NCI-H1436 treated with DMSO at 0.1 percent for 48 hours (cell line): Measurements from ENCODE around the gene GPC3.

Experiments used
- DNase-seq: peaks from one replicate; lab custom pipeline; 2025; lab: John Stamatoyannopoulos, UW

Gene GPC3

DNA sequence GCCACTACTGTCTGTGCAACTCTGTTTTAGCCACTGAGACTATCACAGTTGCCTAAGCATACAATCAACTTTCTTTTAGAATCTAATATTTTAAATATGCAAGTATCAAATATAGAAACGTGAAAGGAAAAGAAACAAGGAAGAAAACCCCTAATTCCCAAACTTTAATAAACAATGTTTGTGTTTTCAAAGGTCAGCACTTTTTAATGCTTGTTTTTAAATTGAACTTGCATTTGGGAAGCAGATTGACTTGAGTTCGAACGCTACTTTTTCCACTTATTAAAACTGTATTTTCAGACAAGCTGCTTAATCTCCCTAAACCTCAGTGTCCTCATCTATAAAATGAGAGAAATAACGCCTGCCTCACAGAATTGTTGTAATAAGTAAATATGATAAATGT is 384.3 kb downstream of the GPC3 start:
- DNase-seq, result no peak

DNA sequence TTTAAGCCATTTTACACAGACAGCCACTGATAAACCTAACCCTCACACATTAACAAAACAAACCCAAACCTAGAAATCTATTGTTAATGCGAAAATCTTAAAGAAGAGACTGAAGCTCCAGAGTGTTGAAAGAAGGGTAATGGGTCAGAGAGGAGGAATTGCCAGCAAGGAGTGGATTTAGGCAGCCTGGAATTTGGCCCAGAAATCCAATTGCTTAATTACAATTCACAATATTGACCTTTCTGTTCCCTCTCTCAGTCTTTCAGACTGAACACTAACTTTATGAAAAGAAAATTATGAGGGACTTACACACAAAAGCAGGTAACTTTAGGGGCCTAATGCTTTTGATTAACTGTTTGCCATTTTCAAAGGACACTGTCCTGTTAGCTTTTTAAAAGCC is 384.9 kb downstream of the GPC3 start:
- no peak for DNase-seq

DNA sequence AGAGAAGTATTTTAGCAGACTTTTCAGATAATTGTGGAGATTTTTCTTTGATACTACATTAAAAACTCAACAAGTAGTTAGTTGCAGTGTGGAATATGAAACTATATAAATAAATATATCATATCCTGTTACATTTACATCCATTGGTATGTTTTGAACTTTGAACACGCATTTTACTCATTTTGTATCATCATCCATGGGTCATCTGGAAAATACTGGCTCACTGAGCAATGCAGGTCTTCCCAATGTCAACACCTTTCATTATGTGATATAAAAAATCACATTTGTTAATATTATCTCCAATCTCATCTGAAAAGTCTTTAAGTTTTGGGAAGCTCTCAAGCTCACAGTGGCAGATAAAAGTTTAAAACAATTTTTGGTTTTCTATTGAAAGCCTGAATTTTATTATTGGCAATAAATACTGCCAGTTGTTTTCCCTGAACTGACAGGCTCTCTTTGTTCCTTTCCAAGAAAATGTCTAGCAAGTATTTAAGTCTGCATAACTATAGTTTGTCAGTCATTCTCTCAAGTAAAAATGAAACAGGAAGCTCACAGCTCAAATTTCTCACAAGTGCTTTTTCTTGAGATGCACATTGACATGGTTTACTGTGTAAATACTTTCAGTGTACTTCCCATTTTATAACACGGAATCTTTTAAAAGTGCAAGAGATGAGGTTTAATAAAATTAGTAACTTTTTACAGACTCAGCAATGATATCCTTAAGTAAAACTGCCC is 386.6 kb downstream of the GPC3 start:
- no peak for DNase-seq

DNA sequence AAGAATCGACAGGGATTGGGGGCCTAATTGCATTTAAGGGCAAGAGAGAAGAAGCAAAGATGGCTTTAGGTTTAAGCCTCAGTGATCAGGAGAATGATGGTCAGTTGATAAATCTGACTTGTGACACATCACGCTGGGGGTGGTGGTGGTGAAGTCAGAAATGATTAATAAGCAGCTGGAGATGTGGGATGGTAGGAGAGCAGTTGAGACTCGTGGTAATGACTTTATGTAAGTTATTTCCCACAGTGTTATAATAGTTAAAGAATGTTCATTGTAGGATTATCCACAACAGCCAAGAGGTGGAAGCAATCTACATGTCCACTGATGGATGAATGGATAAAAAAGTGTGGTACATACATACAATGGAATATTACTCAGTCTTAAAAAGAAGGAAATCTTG is 391.2 kb downstream of the GPC3 start:
- DNase-seq, result no peak

DNA sequence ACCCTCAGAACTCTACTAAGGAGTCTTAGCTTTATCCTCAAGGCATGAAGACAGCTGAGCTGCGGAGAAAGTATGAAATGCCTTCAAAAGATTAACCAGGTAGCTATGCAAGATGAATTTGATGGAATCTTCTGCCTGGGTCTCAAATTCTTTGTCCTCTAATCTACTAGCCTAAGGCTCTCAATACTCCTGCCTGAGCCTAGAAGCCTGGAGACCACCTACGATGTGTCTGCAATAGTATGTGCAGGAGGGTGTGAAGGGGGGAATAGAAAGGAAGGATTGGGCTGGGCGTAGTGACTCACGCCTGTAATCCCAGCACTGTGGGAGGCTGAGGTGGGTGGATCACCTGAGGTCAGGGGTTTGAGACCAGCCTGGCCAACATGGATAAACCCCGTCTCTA is 391.9 kb downstream of the GPC3 start:
- DNase-seq, result no peak

DNA sequence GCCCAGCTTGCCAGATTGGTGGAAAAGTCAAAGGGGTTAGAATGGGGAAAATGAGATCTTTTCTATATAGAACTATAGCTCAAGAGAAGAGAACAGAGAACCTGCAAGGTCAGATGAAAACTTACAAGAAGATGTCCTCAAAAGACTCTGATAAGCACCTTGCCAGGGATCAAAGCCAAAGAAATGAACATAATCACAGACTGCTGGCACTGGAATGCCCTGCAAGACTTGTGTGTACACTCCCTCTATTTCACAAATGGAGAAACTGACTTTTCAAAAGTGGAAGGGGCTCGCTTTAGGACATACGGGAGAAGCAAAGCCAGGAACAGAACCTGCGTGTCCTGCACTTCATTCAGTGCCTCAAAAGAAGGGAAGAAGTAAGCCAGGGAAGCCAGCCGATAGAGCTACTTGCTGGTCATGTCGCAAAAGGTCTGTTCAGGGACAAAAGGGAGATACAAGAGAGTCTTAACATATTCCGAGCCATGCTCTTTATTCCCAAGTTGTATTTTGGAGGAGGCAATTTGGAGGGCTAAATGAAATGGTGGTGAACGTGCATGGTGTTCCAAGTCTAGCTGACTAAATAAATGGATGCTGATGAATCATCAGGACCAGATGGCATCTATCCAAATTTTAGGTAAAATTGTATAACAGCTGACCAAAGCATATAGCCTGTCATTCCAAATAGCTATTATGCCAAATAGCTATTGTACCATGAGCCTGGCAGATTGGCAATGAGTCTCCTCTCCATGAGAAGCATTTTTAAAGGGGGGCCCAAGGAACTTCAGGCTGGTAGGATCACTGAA is 394.5 kb downstream of the GPC3 start:
- DNase-seq, result no peak

DNA sequence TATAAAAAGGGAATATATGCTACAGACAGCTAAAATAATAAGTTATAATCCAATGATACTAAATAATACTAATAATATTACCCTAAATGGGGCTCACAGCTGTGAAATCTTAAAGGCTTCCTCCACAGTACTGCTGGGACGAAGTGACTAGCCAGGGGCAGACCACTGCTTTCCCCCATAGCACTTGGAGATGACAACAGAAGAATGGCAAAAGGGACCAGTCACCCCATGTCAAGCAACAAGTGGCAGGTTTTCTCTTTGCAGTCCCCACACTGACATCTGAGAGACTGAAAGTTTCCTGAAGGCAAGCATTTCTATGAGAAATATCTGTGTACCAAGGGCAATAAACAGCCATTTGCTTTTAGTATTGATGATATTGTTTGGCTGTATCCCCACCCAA is 396.6 kb downstream of the GPC3 start:
- no peak for DNase-seq

DNA sequence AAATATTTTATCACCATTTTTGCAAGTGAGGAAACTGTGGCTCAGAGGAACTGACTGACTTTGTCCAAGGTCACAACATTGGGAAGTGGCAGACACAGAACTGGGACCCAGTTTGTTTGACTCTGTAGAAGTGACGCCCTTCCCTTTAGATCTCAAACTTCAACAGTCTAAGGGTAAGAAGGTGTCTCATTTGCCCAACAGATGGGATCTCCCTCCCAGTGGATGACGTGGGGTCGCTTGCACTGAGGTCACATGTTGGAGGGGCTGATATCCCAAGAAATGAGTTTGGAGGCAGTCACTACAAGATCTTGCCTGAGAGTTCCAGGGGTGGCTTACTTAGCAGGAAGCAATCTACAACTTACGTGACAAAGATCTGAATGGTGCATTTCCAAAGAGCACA is 397.6 kb downstream of the GPC3 start:
- no peak for DNase-seq

DNA sequence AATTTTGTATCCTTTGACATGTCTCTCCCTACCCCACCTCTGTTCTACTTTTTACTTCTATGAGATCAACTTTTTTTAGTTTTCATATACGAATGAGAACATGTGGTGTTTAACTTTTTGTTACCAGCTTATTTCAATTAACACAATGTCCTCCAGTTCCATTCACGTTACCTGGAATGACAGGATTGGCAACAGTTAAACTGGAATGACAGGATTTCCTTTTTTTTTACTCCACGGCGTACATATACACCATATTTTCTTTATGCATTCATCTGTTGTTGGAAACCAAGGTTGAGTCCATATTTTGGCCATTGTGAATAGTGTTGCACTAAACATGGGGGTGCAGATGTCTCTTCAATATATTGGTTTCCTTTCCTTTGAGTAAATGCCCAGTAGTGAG is 398.3 kb downstream of the GPC3 start:
- DNase-seq, result no peak

DNA sequence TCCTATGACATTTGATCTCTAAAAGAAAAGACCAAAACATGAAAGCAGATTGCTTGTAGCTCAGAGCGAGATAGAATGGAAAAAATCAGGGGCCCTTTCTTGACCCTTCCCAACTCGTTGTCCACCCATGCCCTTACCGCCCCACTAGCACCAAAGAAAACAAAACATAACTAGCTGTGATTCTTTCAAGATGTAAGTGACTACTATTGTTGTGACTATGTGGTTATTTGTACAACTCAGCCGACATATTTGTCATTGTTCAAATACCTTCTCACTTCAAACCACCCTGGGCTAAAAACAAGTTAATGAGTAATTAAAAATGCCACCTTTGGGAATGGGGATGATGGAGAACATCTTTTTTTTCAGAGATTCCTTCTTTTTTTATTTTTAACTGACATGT is 399.0 kb downstream of the GPC3 start:
- no peak for DNase-seq

DNA sequence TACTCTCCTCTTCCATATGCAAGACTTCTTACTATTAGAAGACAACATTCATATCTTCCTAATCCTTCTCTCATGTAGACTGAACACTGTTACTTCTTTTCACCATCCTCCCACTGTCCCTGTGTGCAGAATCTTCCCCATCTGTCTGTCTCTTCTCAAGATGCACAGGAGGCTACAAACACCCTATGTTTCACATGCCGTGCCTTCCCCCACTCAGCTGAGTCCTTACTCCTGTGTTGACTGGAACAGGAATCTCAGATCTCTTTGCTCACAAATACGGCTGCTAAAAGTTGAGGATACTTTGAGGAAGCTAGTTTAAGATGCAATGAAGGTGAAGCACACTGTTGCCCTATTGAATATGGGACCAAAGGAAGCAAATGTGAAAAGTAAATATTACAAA is 401.6 kb downstream of the GPC3 start:
- DNase-seq, result no peak

DNA sequence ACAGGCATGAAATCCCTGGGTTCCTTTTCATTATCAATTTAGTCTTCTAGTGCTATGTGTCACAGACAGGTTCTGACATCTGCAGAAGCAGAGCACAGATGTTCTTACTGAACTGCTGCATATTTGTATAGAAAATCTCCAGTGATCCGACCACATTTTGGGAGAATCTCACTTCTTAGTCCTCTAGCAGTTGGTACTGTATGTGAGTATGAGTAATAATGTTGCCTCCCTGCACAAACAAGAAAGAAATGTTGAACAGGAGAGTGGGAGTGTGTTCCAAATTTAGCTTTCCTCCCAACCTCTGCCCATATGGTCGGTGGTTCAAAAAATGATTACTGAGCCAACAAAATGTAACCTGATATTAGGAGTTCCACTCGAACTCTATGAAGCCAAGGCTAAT is 404.8 kb downstream of the GPC3 start:
- no peak for DNase-seq

DNA sequence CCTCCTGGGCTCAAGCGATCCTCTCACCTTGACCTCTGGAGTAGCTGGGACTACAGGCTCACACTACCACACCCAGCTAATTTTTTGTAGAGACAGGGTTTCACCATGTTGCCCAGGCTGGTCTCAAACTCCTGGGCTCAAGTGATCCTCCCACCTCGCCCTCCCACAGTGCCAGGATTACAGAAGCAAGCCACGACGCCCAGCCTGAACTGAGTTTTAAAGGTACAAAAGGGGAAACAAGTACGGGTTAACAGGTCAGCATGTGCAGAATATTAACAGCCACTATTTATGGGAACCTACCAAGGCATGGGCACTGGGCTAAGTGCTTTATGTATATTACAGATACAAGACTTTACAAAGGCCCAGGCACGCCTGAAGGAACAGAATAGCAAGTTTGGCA is 405.8 kb downstream of the GPC3 start:
- no peak for DNase-seq

DNA sequence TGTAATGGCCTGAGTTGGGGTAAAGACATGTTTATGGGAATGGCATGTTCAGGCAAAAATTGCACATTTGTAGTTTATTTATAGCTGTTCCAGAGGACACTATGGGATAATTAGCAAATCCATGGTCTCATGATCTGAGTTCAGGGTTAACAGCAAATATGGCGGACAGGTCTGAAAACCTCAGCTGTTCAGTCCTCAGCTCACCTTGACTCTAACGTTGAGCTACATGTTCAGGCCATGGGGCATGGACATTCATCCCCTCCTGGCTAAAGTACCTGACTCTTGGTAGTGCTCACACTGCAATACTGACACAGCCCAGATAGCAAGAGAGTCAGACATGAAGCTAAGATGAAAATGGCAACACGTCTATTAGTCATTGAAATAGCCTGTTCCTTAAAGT is 408.5 kb downstream of the GPC3 start:
- DNase-seq, result no peak

DNA sequence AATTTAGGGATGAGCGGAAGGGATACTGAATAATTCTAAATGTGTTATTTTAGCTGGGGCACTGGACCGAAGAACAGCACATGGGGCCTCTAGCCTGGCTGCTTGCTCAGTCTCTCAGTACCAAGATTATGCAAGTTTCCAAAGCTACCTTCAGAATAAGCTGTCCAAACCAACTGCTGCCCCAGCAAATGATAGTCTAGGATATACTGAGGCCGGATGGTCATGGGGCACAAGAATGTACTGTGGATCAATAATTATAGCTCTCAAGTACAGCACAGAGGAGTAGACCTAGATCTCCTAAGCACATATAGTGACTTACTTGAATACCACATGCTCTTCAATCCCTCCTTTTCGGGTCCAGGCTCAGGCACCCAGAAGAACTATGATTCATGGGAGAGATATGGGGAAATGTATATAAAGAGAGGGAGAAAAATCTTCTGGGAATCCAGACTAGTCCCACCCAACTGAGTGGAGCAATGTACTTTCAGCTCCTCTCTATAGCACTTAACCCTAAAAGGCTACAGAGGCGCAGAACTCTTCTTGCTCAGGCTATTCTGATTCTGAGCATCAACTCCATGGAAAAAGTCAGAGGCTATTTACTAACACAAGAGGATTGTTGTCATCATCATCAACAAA is 409.8 kb downstream of the GPC3 start:
- no peak for DNase-seq

DNA sequence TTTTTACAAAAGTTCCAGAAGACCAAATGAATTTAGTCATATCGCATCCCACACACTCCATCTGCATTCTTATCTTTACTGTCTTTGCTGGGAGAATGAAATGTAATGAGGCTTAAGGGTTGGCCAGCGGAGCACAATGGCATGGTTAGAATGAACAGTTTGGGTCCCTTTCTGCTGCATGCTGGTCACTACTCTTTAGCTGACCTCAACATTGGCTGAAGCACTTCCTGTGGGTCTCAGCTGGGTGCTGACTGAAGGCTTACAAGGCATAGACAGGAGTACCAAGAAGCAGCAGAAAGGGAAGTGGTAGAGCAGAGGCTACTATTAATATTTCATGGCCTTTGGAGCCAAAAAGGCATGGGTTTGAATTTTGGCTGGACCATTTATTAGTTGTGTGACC is 410.7 kb downstream of the GPC3 start:
- DNase-seq, result no peak

DNA sequence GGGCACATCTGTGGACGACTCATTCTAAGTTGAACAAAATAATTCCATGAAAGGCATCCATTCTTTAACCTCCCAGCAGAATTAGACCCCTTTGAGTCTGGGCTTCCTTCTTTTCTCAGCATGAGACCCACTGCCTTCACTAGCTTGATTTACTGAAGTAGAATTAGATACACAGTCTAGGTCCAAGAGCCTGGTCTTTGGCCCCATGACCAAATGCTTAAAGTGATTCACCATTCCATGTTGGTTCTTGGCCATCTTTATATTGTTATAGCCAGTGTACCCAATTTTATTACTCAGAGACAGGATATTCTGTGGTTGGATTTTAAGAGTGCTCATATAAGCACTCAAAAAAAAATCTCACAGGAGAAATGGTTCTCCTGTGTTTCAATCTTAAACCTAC is 414.8 kb downstream of the GPC3 start:
- no peak for DNase-seq

DNA sequence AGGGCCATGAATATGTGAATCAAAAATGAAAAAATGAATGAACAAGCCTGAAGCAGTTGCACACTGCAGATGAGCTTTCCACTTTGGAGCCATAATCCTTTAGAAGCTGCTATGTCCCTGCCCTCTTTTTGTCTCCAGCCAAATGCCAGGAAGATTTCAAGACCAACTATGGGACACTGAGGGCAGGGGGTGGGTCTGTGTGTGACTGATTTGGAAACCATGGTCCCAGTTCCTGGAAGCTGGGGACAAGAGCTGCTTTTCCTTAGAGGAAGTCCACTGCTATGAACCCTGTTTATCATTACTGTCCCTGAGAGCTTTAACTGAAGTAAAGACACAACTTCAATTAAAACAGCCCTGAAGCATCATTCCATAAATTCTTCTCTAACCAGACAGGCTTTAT is 416.2 kb downstream of the GPC3 start:
- DNase-seq, result no peak

DNA sequence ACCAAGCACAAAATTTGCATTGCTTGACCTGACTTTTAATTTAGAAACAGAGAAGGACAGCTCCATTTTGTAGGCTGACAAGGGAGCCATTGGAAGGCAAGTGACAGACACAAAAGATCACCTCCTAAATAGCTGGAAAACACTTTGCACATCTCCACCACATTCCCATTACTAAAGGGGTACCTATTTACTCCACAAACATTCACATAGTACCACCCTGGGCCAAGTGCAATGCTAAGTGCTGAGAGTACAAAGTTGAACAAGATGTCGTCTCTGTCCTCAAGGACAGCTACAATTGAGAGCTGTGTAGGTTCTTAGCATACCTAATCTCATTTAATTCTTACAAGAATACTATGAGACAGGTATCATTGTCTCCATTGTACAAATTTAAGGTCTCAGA is 417.3 kb downstream of the GPC3 start:
- no peak for DNase-seq

DNA sequence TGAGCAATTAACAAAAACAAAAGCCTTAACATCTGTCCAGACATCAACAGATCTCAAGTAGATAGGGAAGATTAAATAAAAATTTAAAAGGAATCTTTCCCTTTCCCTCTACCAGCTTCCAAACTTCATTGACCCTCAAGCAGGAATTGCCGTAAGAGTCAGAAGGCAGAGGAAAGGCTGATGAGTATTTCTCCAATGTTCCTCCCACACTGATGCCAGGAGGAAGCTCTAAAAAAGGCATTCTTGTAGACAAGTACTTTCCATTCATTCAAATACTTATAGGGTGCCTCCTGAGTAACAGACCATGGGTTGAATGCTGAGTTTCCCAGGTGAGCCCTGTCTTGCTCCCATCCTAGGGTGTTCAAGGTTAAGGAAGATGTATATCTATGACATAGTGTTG is 418.5 kb downstream of the GPC3 start:
- no peak for DNase-seq

DNA sequence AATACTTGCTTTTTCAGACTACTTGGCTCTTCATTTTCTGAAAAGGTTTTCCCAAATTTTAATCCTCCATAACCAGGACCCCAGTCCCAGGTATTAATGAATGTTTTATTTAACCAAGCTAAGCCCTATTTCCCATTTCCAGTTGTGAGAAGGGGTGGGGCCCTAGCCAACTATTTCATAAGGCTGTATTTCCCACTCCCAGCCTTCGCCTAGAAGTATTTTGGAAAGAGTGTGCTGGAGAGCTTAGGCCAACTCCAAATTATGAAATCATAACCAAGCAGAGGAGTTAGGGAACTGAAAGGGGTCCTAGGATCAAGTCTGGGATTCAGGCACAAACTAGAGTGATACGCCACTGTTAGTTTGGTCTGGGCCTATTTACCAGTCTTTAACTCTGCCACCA is 421.7 kb downstream of the GPC3 start:
- no peak for DNase-seq

DNA sequence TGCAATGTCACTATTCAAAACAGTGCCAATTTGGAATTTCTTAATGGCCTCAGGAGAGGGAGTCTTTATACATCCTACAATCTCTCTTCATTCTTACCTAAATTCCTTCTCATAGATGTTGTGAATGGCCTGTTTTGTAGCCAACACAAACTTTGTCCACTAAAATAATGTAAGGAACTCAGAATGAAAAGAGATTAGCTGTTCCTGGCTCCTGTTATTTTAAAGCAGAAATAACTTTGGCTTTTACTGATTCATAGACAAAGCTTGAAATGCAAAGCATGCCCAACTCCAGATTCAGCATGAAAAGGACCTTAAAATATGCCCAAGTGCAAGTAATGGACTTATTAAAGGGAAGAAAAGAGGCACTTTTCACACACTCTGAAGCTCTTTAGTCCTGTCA is 424.1 kb downstream of the GPC3 start:
- no peak for DNase-seq

DNA sequence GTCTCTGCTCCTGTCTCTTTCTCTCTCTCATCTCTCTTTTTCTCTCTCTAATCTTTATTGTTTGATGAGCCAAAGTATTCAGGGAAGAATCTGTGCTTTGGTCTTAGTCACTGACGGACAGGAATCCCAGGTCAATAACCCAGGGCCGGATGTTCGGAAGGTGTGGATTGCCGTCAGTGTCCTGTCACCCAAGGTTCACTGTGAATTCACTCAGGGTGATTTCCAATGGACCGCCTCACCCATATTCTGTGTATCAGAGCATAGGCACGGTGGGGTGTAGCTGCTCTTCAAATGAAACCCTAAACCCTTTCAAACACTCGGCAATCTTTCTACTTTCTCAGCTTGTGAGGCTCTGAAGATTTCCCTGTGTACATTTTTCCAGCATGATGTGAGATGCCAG is 425.5 kb downstream of the GPC3 start:
- DNase-seq, result no peak
